Adrenal gland (tissue), 19 donors: ENCODE results near the gene NR0B1. TPM values are rescaled to one million over a fixed set of nuclear protein-coding genes. Genes with fewer than 3 reads are reported as not detected.

Source experiments
- DNase-seq, 7 donors: peaks; one replicate each; pipeline ENCODE4 v3.0.0-alpha.2; 2019 to 2020
- H3K27ac ChIP-seq, 5 donors: fragments of 200-600 bp; sonication (generic) in 4 of 5; 1 replicate in 3 of 5; 2 replicates in 2 of 5; pipeline versions ENCODE4 v1.5.1 to v1.8.0; 2016 to 2020; ENCODE audit warnings: mild to moderate bottlenecking in 1 of 5
- H3K27me3 ChIP-seq: fragments of 200-600 bp; 2 replicates; pipeline ENCODE4 v1.8.0; 2021
- H3K36me3 ChIP-seq, 2 donors: fragments of 200-600 bp; replicated peaks in 1 of 2; 1 replicate in 1 of 2; 2 replicates in 1 of 2; pipeline versions ENCODE4 v1.5.1 to v1.8.0; 2018 to 2022
- H3K4me1 ChIP-seq, 2 donors: fragments of 200-600 bp; replicated peaks in 1 of 2; 1 replicate in 1 of 2; 2 replicates in 1 of 2; pipeline versions ENCODE4 v1.5.1 to v1.8.0; 2018 to 2021
- H3K4me3 ChIP-seq, 4 donors: fragments of 200-600 bp; sonication (generic) in 3 of 4; one replicate each; pipeline ENCODE4 v1.5.1; 2016 to 2018
- H3K9me3 ChIP-seq, 3 donors: fragments of 200-600 bp; sonication (generic) in 1 of 3; replicated peaks in 1 of 3; 1 replicate in 2 of 3; 2 replicates in 1 of 3; pipeline versions ENCODE4 v1.5.1 to v1.8.0; 2016 to 2021
- POLR2A ChIP-seq, 2 donors: fragments of 450-650 bp; IDR thresholded peaks; one replicate each; pipeline ENCODE4 v1.6.1; 2017; ENCODE audit warnings: antibody characterized with exemption in 2 of 2, mild to moderate bottlenecking in 2 of 2, moderate library complexity in 1 of 2
- WGBS, 4 donors: extraction: QIAGEN DNeasy Blood & Tissue Kit in 2 of 4; methylation state at CpG; one replicate each; pipeline versions ENCODE4 v1.1.5 to v1.1.7; 2013 to 2017; 5-methylcytosine and 5-hydroxymethylcytosine counted together
- intact Hi-C, 2 donors: fragments of 100-400 bp; cut with DNase I; formaldehyde crosslinking; loops; one replicate each; pipeline versions ENCODE4 v1.14.1 to v1.15.0; 2022 to 2023
- long read RNA-seq, 10 donors: library from polyadenylated mRNA in 3 of 10; unstranded in 2 of 10; stranded (forward) in 1 of 10; transcript quantifications; one replicate each; pipeline ENCODE4 v2.0.0 and lab custom pipeline, GENCODE V29; 2021 to 2026
- polyA plus RNA-seq, 3 donors: library from polyadenylated mRNA; stranded (reverse); fragments of 200-250 nt in 2 of 3; fragments of 350-450 nt in 1 of 3; fragmentation: Illumina TruSeq in 1 of 3; extraction: RNeasy Lipid Tissue Mini Kit (QIAGEN cat#74804) in 1 of 3; gene quantifications; one replicate each; pipeline ENCODE4 v1.2.3, GENCODE V29; 2013 to 2014
- total RNA-seq, 9 donors: library from RNA; depleted of rRNA in 4 of 9; stranded (reverse); fragments of >200 nt in 4 of 9; fragments of 120-200 nt in 1 of 9; fragmentation: NEBNext Ultra II Directional in 1 of 9; extraction: Animal tissue kit (Norgen Biotek cat#: 25700) in 1 of 9; gene quantifications; one replicate each; pipeline versions ENCODE4 v1.1.0 to v1.2.4, GENCODE V29; 2013 to 2023
- TF ChIP-seq, protein P1 (sequence below), 6 experiments: fragments of 450-650 bp in 4 of 6; fragments of 200-600 bp in 2 of 6; sonication (generic) in 1 of 6; IDR thresholded peaks; 1 replicate in 5 of 6; 2 replicates in 1 of 6; pipeline versions ENCODE4 v1.5.1 to v1.8.0; 2016 to 2021; ENCODE audit warnings: antibody characterized with exemption in 6 of 6, mild to moderate bottlenecking in 2 of 6, moderate library complexity in 1 of 6
- donor health status: healthy with polysubstance abuse.
- donor health status: Bipolar disorder and iron deficiency.
- donor health status: DM: yes; HTN: yes; CAD: no.
- donor health status: DM: no; HTN: no; CAD: no.
- donor health status: DM: no; HTN: no; CAD: no.
- donor health status: DM: yes; HTN: yes; CAD: no.

NR0B1 gene, protein sequence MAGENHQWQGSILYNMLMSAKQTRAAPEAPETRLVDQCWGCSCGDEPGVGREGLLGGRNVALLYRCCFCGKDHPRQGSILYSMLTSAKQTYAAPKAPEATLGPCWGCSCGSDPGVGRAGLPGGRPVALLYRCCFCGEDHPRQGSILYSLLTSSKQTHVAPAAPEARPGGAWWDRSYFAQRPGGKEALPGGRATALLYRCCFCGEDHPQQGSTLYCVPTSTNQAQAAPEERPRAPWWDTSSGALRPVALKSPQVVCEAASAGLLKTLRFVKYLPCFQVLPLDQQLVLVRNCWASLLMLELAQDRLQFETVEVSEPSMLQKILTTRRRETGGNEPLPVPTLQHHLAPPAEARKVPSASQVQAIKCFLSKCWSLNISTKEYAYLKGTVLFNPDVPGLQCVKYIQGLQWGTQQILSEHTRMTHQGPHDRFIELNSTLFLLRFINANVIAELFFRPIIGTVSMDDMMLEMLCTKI
- total RNA-seq, result 10 to 100 TPM in 8 of 9 donors, 1 to 10 TPM in 1; 5.4 to 77.4 (median 45.1) TPM
- 10 to 100 TPM; 13.1 to 36.5 (median 29.1) TPM for polyA plus RNA-seq
- long read RNA-seq, donor 1, transcript NR0B1-202 (2 exons, 2,021 nt), result major isoform, 44 of 48 reads
- long read RNA-seq, donor 1, partial matches to known transcripts, result 0 of 48 reads
- long read RNA-seq, donor 1, other reads (novel, unspliced or antisense), result 0 of 48 reads
- long read RNA-seq, donor 2, transcript NR0B1-202 (2 exons, 2,021 nt), result major isoform, 52 of 54 reads
- long read RNA-seq, donor 2, partial matches to known transcripts, result 0 of 54 reads
- long read RNA-seq, donor 2, other reads (novel, unspliced or antisense), result 0 of 54 reads
- long read RNA-seq, donor 3, transcript NR0B1-202 (2 exons, 2,021 nt), result major isoform, 28 of 28 reads
- long read RNA-seq, donor 3, partial matches to known transcripts, result 0 of 28 reads
- long read RNA-seq, donor 3, other reads (novel, unspliced or antisense), result 0 of 28 reads
- long read RNA-seq, donor 4, transcript NR0B1-202 (2 exons, 2,021 nt), result major isoform, 74 of 79 reads
- long read RNA-seq, donor 4, partial matches to known transcripts, result 1 of 79 reads
- long read RNA-seq, donor 4, other reads (novel, unspliced or antisense), result 2 of 79 reads
- long read RNA-seq, donor 5, transcript NR0B1-202 (2 exons, 2,021 nt), result major isoform, 162 of 168 reads
- long read RNA-seq, donor 5, partial matches to known transcripts, result 0 of 168 reads
- long read RNA-seq, donor 5, other reads (novel, unspliced or antisense), result 3 of 168 reads
- long read RNA-seq, donor 6, transcript NR0B1-202 (2 exons, 2,021 nt), result major isoform, 27 of 30 reads
- long read RNA-seq, donor 6, partial matches to known transcripts, result 1 of 30 reads
- long read RNA-seq, donor 6, other reads (novel, unspliced or antisense), result 2 of 30 reads
- long read RNA-seq, donor 7, transcript NR0B1-202 (2 exons, 2,021 nt), result major isoform, 32 of 42 reads
- long read RNA-seq, donor 7, partial matches to known transcripts, result 9 of 42 reads
- long read RNA-seq, donor 7, other reads (novel, unspliced or antisense), result 0 of 42 reads
- long read RNA-seq, donor 8, transcript NR0B1-202 (2 exons, 2,021 nt), result major isoform, 91 of 92 reads
- long read RNA-seq, donor 8, partial matches to known transcripts, result 0 of 92 reads
- long read RNA-seq, donor 8, other reads (novel, unspliced or antisense), result 0 of 92 reads
- long read RNA-seq, donor 9, transcript NR0B1-202 (2 exons, 2,021 nt), result major isoform, 50 of 50 reads
- long read RNA-seq, donor 9, partial matches to known transcripts, result 0 of 50 reads
- long read RNA-seq, donor 9, other reads (novel, unspliced or antisense), result 0 of 50 reads
- long read RNA-seq, donor 10, transcript NR0B1-202 (2 exons, 2,021 nt), result major isoform, 44 of 44 reads
- long read RNA-seq, donor 10, partial matches to known transcripts, result 0 of 44 reads
- long read RNA-seq, donor 10, other reads (novel, unspliced or antisense), result 0 of 44 reads

DNA sequence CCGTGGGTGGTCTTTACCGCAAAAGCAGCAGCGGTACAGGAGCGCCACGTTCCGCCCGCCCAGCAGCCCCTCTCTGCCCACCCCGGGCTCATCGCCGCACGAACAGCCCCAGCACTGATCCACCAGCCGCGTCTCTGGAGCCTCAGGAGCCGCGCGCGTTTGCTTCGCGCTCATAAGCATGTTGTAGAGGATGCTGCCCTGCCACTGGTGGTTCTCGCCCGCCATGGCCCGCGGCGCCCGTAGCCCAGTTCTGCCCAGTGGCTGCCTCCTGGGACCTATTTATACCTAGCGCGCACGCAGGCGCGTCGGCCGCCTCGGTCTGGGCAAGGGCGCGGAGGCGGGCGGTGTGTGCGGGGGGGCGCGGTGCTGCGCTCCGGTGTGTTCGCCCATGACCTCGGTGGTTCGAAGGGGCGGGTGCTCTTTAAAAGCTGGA lies at the start of gene NR0B1:
Gene NR0B1, minus strand, starts transcription at position 252 of the 433 bp plus-strand sequence. Its CDS starts 27 bp downstream, at position 225.
- Histone ChIP-seq H3K27me3 (peaks cover 20% of the 10 kb centered on the region), H3K27ac (peak within 1 kb of the TSS in 4 of 5 donors; percentile 40 to 61 (median 52)), H3K36me3 (no peaks in the 10 kb centered on the region), H3K4me3 (peak within 1 kb of the TSS in 3 of 4 donors; percentile 30 to 43 (median 32)), H3K9me3 (no peaks in the 10 kb centered on the region), H3K4me1 (peaks cover 0 to 5% of the 10 kb centered on the region in 2 donors)
- intact Hi-C loops, result no loop called here
- TF ChIP-seq, protein P1, sequence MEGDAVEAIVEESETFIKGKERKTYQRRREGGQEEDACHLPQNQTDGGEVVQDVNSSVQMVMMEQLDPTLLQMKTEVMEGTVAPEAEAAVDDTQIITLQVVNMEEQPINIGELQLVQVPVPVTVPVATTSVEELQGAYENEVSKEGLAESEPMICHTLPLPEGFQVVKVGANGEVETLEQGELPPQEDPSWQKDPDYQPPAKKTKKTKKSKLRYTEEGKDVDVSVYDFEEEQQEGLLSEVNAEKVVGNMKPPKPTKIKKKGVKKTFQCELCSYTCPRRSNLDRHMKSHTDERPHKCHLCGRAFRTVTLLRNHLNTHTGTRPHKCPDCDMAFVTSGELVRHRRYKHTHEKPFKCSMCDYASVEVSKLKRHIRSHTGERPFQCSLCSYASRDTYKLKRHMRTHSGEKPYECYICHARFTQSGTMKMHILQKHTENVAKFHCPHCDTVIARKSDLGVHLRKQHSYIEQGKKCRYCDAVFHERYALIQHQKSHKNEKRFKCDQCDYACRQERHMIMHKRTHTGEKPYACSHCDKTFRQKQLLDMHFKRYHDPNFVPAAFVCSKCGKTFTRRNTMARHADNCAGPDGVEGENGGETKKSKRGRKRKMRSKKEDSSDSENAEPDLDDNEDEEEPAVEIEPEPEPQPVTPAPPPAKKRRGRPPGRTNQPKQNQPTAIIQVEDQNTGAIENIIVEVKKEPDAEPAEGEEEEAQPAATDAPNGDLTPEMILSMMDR (IDR thresholded peaks at IDR 0.05), result no peak
- peak; percentile 85 to 95 for TF ChIP-seq POLR2A (IDR thresholded peaks at IDR 0.05)
- WGBS, 4 donors, result 0 to 41% (median 13%) methylated on average over 19 to 46 of the region's 46 CpGs
- DNase-seq, result peak; percentile 75 to 82 (median 79)

DNA sequence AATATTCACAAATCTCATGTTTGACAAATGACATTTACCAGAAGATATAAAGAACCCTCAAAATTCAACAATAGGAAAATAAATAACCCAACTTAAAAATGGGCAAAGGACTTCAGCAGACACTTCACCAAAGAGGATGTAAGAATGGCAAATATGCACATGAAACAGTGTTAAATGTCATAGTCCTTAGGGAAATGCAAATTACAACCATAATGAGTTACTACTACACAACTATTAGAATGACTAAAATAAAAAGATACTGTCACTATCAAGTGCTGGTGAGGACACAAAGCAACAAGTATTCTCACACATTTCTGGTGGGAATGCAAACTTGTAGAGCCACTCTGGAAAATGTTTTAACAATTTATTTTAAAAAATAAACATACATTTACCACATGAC lies 40.8 kb upstream of the NR0B1 start:
- Histone ChIP-seq H3K4me3 (no peak overlapping the region), H3K4me1 (no peaks in the 10 kb centered on the region), H3K9me3 (no peaks in the 10 kb centered on the region), H3K27ac (no peak overlapping the region), H3K36me3 (no peaks in the 10 kb centered on the region), H3K27me3 (no peaks in the 10 kb centered on the region)
- TF ChIP-seq, protein P1 (IDR thresholded peaks at IDR 0.05), result no peak
- TF ChIP-seq POLR2A (IDR thresholded peaks at IDR 0.05), result no peak
- no peak for DNase-seq
- intact Hi-C loops, result no loop called here

DNA sequence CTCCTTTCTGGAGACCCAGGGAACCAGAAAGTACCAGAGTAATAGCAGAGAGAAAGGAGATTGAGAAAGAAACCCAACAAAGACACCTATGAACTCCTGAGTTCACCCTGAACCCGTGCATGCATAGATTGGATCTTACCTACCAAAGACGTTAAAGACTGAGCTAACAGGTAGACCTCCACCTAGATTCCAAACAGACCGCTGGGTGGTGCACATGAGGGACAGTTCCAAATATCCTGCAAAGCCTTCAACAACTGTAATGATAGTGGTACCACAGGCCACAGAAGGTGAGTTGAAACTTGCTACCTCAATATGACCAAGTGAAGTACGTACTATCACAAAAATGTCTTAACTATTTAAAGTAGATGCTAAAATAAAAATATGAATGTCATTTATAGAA lies 34.0 kb upstream of the NR0B1 start:
- no peak for DNase-seq
- peaks cover 4% of the 10 kb centered on the region for H3K27me3 ChIP-seq
- WGBS, 4 donors, result 48 to 82% (median 69%) methylated on average over 4 of the region's 4 CpGs
- no peaks in the 10 kb centered on the region for H3K4me1 ChIP-seq
- H3K9me3 ChIP-seq, result no peaks in the 10 kb centered on the region
- no peak overlapping the region for H3K27ac ChIP-seq
- intact Hi-C loops, result no loop called here
- TF ChIP-seq, protein P1 (IDR thresholded peaks at IDR 0.05), result no peak
- no peak for TF ChIP-seq POLR2A (IDR thresholded peaks at IDR 0.05)
- H3K4me3 ChIP-seq, result no peak overlapping the region
- H3K36me3 ChIP-seq, result no peaks in the 10 kb centered on the region
